NCI-H446 treated with DMSO at 0.1 percent for 48 hours (cell line): ENCODE results near the gene KLF9.

Source experiments
- DNase-seq: peaks from one replicate; lab custom pipeline; 2025; lab: John Stamatoyannopoulos, UW

The KLF9 gene

GRCh38 chr9:70413799-70414775 is at the start of gene KLF9:
Gene KLF9, minus strand, starts transcription at chr9:70414657. Its CDS starts 1,294 bp downstream, at chr9:70413363.
- DNase-seq, result peak; percentile 86

DNA sequence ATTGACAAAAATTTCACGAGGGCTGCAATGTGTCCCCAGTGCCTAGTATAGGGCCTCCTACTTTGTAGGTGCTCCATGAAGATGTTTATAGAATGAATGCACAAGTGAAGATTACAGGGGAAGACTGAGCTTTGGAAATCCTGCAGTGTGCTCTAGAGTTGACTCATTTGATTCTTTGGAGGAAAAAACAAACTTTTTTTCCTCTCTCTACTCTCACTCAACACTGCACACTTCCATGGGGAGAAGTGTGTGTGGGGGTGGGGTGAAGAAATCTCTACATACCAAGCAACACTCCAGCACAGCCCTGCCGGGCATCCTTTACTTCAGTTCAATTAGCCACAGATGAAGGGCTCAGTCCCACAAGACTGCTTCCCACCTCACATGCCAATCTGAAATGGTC is 49.4 kb upstream of the KLF9 start:
- no peak for DNase-seq

DNA sequence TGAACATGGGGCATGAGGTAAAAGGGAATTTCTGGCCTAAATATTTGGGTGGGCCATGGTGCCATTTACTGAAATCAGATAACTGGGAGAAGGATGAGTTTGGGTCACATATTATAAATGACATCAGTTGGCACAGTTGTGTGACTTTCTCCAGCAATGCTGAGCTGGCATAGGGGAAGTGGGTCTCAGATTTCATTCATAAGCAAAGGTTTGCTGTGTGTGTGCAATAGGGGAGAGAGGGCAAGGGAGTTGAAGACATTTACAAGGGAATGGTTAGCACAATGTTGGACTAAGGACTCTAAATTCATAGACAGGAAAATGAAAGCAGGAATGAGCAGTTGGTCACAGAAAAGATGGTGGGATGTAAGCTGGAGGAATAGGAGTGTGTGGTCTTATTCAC is 47.8 kb upstream of the KLF9 start:
- DNase-seq, result no peak

DNA sequence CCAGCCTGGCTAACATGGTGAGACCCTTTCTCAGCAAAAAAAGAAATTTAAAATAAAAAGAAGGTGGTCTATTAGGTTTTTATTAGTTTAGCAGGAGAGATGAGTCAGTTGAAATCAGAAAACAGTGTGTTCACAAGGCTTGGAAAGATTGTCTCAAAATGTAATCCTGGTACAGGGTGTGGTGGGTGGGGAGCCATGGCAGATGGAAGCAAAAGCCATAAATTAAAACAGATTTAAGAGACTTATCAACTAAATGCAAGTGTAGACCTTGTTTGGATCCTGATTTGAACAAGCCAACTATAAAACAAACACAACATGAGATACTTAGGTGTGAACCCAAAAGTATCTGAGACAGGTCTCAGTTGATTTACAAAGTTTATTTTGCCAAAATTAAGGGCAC is 42.8 kb upstream of the KLF9 start:
- no peak for DNase-seq

- no peak for DNase-seq
Observed at GRCh38 chr9:70455993-70456704, 41.7 kb upstream of the KLF9 start.

- DNase-seq, result no peak
Observed at GRCh38 chr9:70452365-70452764, 37.9 kb upstream of the KLF9 start.

DNA sequence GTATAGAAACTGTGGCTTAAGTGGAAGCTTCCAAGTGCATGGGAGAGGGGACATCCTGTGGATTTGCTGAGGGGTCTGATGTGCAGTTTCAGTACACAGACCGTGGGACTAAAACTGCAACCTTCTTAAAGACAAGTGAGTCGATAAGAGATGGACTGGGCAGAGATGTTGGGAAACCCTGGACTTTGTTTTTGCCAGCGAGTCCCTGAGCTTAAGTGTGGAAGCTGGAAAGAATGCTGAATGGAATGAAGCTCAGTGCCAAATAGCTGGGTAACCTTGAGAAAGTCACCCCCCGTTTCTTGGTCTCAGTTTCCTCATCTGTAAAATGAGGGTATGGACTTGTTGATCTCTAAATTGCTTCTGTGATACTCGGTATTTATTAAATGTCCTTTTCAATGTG is 37.3 kb upstream of the KLF9 start:
- no peak for DNase-seq

- DNase-seq, result no peak
Observed at GRCh38 chr9:70450738-70451137, 36.3 kb upstream of the KLF9 start.

- no peak for DNase-seq
Observed at GRCh38 chr9:70449461-70449860, 35.0 kb upstream of the KLF9 start.

DNA sequence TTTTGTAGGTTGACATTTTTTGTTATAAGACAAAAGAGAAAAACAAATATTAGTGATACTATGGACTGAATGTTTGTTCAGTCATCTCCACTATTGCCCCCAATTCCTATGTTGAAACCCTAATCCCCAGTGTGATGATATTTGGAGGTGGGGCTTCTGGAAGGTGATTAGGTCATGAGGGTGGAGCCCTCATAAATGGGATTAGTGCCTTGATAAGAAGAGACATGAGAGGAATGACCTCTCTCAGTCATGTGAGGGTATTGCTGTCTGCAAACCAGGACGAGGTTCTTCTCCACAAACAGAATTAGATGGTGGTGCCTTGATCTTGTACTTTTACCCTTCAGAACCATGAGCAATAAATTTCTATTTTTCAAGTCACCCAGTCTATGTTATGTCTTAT is 34.5 kb upstream of the KLF9 start:
- DNase-seq, result no peak

GRCh38 chr9:70444904-70445303 is 30.4 kb upstream of the KLF9 start:
- no peak for DNase-seq

DNA sequence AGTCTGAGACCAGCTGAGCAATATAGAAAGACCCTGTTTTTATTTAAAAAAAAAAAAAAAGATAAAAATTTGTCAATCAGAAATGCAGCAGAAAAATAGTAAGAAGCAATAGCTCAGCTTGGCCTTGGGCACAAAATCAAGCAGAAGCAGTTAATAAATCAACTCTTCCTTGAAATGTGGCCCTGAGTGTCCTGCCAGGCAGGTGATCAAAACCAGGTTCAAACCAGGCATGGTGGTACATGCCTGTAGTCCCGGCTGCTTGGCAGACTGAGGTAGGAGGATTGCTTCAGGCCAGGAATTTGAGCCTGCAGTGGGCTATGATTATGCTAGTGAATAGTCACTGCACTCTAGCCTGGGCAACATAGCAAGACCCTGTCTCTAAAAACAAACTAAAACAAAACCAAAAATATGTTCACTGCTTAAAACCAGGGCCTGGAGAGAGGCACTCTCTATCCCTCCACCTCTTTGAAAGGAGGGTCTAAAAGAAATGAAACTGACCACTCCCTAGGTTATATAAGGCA is 27.9 kb upstream of the KLF9 start:
- no peak for DNase-seq

DNA sequence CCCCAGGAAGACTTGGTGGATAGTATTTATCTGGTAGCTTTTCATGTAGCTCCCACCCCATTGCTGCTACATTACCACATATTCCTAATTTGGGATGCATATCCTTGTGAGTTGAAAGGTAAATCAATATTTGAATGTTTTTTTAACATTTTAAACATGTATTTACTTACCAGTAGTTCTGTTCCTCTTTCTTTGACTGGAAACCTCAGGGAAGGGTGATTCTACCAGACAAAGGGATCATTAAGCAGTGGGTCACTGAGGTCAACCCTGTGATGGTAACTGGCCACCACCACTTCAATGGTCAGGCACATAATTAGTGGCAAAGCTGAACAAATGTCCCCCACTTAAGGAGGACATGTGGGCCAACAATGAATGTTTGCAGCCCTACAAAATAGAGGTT is 27.2 kb upstream of the KLF9 start:
- no peak for DNase-seq

GRCh38 chr9:70439991-70440706 is 25.7 kb upstream of the KLF9 start:
- DNase-seq, result no peak

GRCh38 chr9:70438341-70438928 is 24.0 kb upstream of the KLF9 start:
- no peak for DNase-seq

DNA sequence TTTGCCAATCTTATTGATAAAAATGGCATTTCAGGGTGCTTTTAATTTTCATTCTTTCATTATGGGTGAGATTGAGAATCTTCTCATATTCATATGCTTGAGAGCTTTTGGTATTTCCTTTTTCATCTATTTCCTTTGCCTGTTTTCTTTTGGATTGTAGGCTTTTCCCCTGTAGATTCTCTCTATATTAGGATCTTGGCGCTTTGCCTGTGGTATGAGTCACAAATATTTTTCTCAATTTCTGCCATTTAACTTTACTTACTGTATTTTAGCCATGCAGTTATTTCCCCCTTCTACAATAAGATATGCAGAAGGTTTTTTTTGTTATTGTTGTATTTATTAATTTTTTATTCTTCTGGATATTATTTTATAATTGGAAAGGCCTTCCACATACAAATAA is 21.5 kb upstream of the KLF9 start:
- DNase-seq, result peak; percentile 31

DNA sequence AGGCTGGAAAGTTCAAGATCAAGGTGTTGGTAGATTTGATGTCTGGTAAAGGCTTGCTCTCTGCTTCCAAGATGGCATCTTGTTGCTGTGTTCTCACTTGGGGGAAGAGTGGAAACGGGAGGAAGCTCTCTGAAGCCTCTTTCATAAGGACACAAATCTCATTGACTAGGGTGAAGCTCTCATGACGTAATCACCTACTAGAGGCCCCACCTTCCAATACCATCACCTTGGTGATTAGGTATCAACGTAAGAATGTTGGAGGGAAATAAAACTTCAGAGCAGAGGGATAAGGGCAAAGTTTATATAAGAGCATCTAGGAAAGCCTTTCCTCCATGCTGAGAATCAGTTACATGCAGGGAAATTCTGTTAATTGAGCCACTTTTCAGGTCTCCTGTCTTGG is 15.4 kb upstream of the KLF9 start:
- no peak for DNase-seq

- DNase-seq, result no peak
Observed at GRCh38 chr9:70428781-70429180, 14.3 kb upstream of the KLF9 start.

DNA sequence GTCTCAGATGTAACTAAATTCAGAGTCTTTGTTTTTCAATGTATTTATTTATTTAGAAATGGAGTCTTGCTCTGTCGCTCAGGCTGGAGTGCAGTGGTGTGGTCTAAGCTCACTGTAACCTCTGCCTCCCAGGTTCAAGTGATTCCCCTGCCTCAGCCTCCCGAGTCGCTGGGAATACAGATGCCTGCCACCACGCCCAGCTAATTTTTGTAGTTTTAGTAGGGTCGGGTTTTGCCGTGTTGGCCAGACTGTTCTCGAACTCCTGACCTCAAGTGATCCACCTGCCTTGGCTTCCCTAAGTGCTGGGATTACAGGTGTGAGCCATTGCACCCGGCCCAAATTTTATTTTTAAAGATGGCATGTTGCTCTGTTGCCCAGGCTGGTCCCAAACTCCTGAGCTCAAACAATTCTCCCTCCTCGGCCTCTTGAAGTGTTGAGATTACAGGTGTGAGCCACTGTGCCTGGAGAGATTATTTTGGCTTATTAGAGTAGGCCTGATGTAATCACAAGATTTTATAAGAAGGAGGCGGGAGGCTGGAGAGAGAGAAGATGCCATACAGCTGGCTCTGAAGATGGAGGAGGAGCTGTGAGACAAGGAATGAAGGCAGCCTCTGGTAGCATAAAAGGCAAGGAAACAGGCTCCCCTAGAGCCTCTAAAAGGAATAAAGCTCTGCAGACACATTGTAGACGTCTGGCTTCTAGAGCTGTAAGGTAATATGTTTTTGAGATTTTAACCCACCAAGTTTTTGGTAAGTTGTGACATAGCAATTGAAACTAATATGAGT is 12.9 kb upstream of the KLF9 start:
- DNase-seq, result no peak

DNA sequence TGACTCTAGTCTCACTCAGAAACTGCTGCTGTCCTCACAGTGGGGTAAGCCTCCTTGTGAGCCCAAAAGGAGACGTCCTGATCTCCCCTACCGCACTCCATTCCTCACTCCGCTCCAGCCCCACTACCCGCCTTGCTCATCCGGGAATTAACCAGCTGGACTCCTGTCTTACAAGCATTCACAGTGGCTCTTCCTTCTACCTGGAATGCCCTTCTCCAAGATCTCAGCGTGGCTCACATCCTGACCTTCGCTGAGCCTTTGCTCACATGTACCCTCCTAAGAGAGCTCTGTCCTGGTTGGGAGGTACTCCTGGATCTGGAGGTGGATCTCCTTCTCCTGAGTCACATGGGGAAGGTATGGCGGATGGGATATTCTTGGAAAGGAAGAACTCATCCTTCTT is 10.7 kb upstream of the KLF9 start:
- DNase-seq, result no peak

GRCh38 chr9:70422371-70423043 is 8.1 kb upstream of the KLF9 start:
- no peak for DNase-seq
